HepG2 (cell line): ENCODE results near the gene SPDYE4. TPM values are rescaled to one million over a fixed set of nuclear protein-coding genes. Genes with fewer than 3 reads are reported as not detected.
A peak's percentile ranks its signal among the peaks of the same experiment; 100 is the strongest.

Experiments used
- BCL3 ChIP-seq: sonication (generic); formaldehyde crosslinking; IDR thresholded peaks from 2 replicates; pipeline ENCODE4 v1.5.1; 2020; ENCODE audit warnings: mild to moderate bottlenecking, missing genetic modification reagents, moderate library complexity
- CENPT ChIP-seq: sonication (generic); formaldehyde crosslinking; IDR thresholded peaks from 2 replicates; pipeline ENCODE4 v1.8.0; 2022; ENCODE audit warnings: low read depth, mild to moderate bottlenecking, moderate library complexity, missing genetic modification reagents
- EP300 ChIP-seq, 3 experiments: sonication (generic) in 1 of 3; formaldehyde crosslinking in 1 of 3; IDR thresholded peaks; 2 replicates each; pipeline versions ENCODE4 v1.5.1 to v1.6.1; 2011 to 2020; ENCODE audit warnings: low read depth in 2 of 3, low read length in 2 of 3, borderline replicate concordance in 1 of 3, improper control_type of control experiment in 1 of 3, mild to moderate bottlenecking in 1 of 3, missing genetic modification reagents in 1 of 3, moderate library complexity in 1 of 3
- LCORL ChIP-seq, 2 experiments: fragments of 450-650 bp in 1 of 2; sonication (generic) in 1 of 2; formaldehyde crosslinking in 1 of 2; IDR thresholded peaks; 2 replicates each; pipeline versions ENCODE4 v1.5.0 to v1.6.1; 2017 to 2020; ENCODE audit warnings: antibody characterized with exemption in 1 of 2, missing genetic modification reagents in 1 of 2
- MBD4 ChIP-seq: IDR thresholded peaks from 2 replicates; pipeline ENCODE4 v1.6.1; 2012; ENCODE audit warnings: low read length, inconsistent platforms, borderline replicate concordance
- MED8 ChIP-seq: sonication (generic); formaldehyde crosslinking; IDR thresholded peaks from 2 replicates; pipeline ENCODE4 v1.8.1; 2023; ENCODE audit warnings: mild to moderate bottlenecking, missing genetic modification reagents; ENCODE audit not compliant: insufficient replicate concordance
- MLLT10 ChIP-seq: sonication (generic); formaldehyde crosslinking; IDR thresholded peaks from 2 replicates; pipeline ENCODE4 v1.4.0; 2020; ENCODE audit warnings: missing genetic modification reagents
- MXD4 ChIP-seq: IDR thresholded peaks from 2 replicates; pipeline ENCODE4 v1.6.1; 2016; ENCODE audit warnings: mild to moderate bottlenecking, missing biosample characterization, missing genetic modification reagents
- NPAS2 ChIP-seq: sonication (generic); formaldehyde crosslinking; IDR thresholded peaks from 2 replicates; pipeline ENCODE4 v1.8.0; 2022; ENCODE audit warnings: mild to moderate bottlenecking, missing genetic modification reagents, borderline replicate concordance
- SATB2 ChIP-seq: sonication (generic); formaldehyde crosslinking; IDR thresholded peaks from 2 replicates; pipeline ENCODE4 v1.5.0; 2020; ENCODE audit warnings: missing genetic modification reagents
- SMC3 ChIP-seq: IDR thresholded peaks from 2 replicates; pipeline ENCODE4 v1.6.1; 2011; ENCODE audit warnings: low read length, improper control_type of control experiment
- SP5 ChIP-seq: IDR thresholded peaks from 2 replicates; pipeline ENCODE4 v1.6.1; 2016; ENCODE audit warnings: low read depth, borderline replicate concordance
- TARDBP ChIP-seq: sonication (generic); formaldehyde crosslinking; IDR thresholded peaks from 2 replicates; pipeline ENCODE4 v1.8.0; 2022; ENCODE audit warnings: mild to moderate bottlenecking, missing genetic modification reagents
- TCF7 ChIP-seq: sonication (generic); IDR thresholded peaks from 2 replicates; pipeline ENCODE4 v1.6.1; 2016; ENCODE audit warnings: antibody characterized with exemption, low read depth
- THAP7 ChIP-seq: sonication (generic); formaldehyde crosslinking; IDR thresholded peaks from 2 replicates; pipeline ENCODE4 v1.8.1; 2023; ENCODE audit warnings: mild to moderate bottlenecking, missing genetic modification reagents
- WIZ ChIP-seq: sonication (generic); formaldehyde crosslinking; IDR thresholded peaks from 2 replicates; pipeline ENCODE4 v1.5.1; 2020; ENCODE audit warnings: mild to moderate bottlenecking, missing genetic modification reagents
- ZFP36L2 ChIP-seq: sonication (generic); formaldehyde crosslinking; IDR thresholded peaks from 2 replicates; pipeline ENCODE4 v1.4.0; 2020; ENCODE audit warnings: missing genetic modification reagents
- ZNF362 ChIP-seq: sonication (generic); formaldehyde crosslinking; IDR thresholded peaks from 2 replicates; pipeline ENCODE4 v1.4.0; 2020; ENCODE audit warnings: missing genetic modification reagents, mild to moderate bottlenecking, borderline replicate concordance
- ZNF775 ChIP-seq: sonication (generic); formaldehyde crosslinking; IDR thresholded peaks from 2 replicates; pipeline ENCODE4 v1.4.0; 2020; ENCODE audit warnings: missing genetic modification reagents, mild to moderate bottlenecking, moderate library complexity, borderline replicate concordance
- polyA plus RNA-seq, 8 experiments: library from polyadenylated mRNA; depleted of rRNA in 3 of 8; stranded (reverse) in 7 of 8; unstranded in 1 of 8; fragments of >200 nt; fragmentation: Illumina TruSeq in 4 of 8; extraction: Trizol in 4 of 8; gene quantifications; 2 replicates each; pipeline versions ENCODE4 v1.2.1 to v1.2.3, GENCODE V29; 2011 to 2016; ENCODE audit warnings: low read depth in 4 of 8, missing spikeins in 1 of 8, mixed read lengths in 1 of 8; ENCODE audit not compliant: insufficient read depth in 1 of 8
- total RNA-seq, 5 experiments: library from RNA; depleted of rRNA; stranded (reverse); fragments of >200 nt; fragmentation: Illumina TruSeq; extraction: Trizol; gene quantifications; 2 replicates each; pipeline ENCODE4 v1.2.3, GENCODE V29; 2016; ENCODE audit warnings: low read depth in 1 of 5
- TF ChIP-seq, protein P1 (sequence below): sonication (generic); formaldehyde crosslinking; IDR thresholded peaks from 2 replicates; pipeline ENCODE4 v1.5.1; 2020; ENCODE audit warnings: missing genetic modification reagents, mild to moderate bottlenecking, borderline replicate concordance
- TF ChIP-seq, protein P2 (sequence below), 2 experiments: sonication (generic) in 1 of 2; formaldehyde crosslinking in 1 of 2; IDR thresholded peaks; 2 replicates each; pipeline versions ENCODE4 v1.4.0 to v1.6.1; 2018 to 2020; ENCODE audit warnings: missing genetic modification reagents in 2 of 2, borderline replicate concordance in 1 of 2, low read depth in 1 of 2, mild to moderate bottlenecking in 1 of 2, missing biosample characterization in 1 of 2

Gene SPDYE4
- total and polyA plus RNA-seq, 2 of the 13 experiments (the other 11 are each of a cell fraction or from before 2014, with no cell fraction given) = not detected

DNA sequence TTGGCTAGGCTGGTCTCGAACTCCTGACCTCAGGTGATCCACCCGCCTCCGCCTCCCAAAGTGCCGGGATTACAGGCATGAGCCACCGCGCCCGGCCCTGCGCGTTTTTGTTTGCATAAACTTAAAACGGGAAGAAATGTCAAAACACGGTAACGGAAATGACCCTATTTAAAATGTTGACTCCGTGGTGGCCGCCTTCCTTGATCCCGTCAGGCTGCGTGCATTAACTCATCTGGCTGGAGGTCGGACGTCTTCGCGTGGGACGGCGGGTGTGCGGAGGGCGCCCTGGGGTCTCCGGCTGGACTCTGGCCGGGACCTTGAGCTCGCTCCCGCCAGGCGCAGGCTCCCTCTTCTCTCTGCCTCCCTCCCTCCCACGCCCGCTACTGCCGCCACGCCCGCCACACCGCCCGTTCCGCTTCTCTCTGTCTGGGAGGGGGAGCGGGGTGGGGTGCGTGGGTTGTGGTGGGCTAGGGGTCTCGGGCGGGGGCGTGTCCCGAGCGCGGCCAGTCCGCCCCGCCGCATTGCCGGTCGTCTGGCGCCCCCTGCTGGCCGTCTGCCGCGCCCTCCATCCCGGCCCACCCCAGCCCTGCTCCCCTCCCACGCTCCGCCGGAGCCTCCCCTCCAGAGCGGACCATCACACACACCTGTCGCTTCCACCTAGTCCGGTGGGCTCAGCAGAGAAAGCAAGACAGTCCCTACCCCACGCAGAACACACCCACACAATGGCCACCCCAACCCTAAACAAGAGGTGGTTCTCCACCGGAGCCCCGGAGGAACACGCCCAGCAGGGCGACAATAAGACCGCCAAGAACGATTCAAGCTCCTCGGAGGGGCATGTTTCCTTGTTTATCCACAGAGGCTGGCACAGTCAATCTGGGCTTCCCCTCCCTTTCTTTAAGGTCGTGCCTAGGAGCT lies 12.5 kb downstream of the SPDYE4 start (continued):
- TF ChIP-seq, protein P1, sequence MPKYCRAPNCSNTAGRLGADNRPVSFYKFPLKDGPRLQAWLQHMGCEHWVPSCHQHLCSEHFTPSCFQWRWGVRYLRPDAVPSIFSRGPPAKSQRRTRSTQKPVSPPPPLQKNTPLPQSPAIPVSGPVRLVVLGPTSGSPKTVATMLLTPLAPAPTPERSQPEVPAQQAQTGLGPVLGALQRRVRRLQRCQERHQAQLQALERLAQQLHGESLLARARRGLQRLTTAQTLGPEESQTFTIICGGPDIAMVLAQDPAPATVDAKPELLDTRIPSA (CRISPR knock-in tag) = no peak
- TF ChIP-seq MLLT10 (CRISPR knock-in tag) (no peak), NPAS2 (CRISPR knock-in tag) (no peak), ZFP36L2 (CRISPR knock-in tag) (no peak), THAP7 (CRISPR knock-in tag) (no peak), LCORL (IDR thresholded peaks at IDR 0.05) (no peak), LCORL (CRISPR knock-in tag; IDR thresholded peaks at IDR 0.05) (peak; percentile 83), BCL3 (CRISPR knock-in tag) (0 out of 2 replicates have a peak, but pooled peaks have one; percentile 21), SMC3 (peak; percentile 8; the same call in 1 of the 2 replicates), SATB2 (CRISPR knock-in tag) (no peak), ZNF362 (CRISPR knock-in tag) (peak; percentile 45; the same call in 1 of the 2 replicates), MXD4 (CRISPR knock-in tag) (peak; percentile 38; the same call in 1 of the 2 replicates), CENPT (CRISPR knock-in tag) (no peak), MBD4 (no peak), MED8 (CRISPR knock-in tag) (no peak), EP300 (IDR thresholded peaks at IDR 0.05; ENCODE audit: low read depth in 2 of 2, low read length in 2 of 2) (no peak), EP300 (CRISPR knock-in tag; IDR thresholded peaks at IDR 0.05; ENCODE audit: borderline replicate concordance) (no peak), WIZ (CRISPR knock-in tag) (0 out of 2 replicates have a peak, but pooled peaks have one; percentile 40), ZNF775 (CRISPR knock-in tag) (0 out of 2 replicates have a peak, but pooled peaks have one; percentile 40), TARDBP (peak; percentile 50; the same call in 1 of the 2 replicates), TCF7 (no peak), SP5 (no peak)
- TF ChIP-seq, protein P2, sequence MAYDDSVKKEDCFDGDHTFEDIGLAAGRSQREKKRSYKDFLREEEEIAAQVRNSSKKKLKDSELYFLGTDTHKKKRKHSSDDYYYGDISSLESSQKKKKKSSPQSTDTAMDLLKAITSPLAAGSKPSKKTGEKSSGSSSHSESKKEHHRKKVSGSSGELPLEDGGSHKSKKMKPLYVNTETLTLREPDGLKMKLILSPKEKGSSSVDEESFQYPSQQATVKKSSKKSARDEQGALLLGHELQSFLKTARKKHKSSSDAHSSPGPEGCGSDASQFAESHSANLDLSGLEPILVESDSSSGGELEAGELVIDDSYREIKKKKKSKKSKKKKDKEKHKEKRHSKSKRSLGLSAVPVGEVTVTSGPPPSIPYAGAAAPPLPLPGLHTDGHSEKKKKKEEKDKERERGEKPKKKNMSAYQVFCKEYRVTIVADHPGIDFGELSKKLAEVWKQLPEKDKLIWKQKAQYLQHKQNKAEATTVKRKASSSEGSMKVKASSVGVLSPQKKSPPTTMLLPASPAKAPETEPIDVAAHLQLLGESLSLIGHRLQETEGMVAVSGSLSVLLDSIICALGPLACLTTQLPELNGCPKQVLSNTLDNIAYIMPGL (CRISPR knock-in tag; IDR thresholded peaks at IDR 0.05; ENCODE audit: borderline replicate concordance in 1 of 2, low read depth in 1 of 2) = peak; percentile 28 to 89; a peak in 2 of 4 replicates
